Loucy (cell line): ENCODE measurements around the gene ZNF423.

ENCODE experiments used
- H2AFZ ChIP-seq: fragments of 200-600 bp; sonication (generic); 2 replicates; pipeline ENCODE4 v1.6.0; 2016; ENCODE audit warnings: antibody characterized with exemption, mild to moderate bottlenecking, low read length, moderate library complexity
- H3F3A ChIP-seq: fragments of 200-600 bp; 2 replicates; pipeline ENCODE4 v1.6.0; 2016; ENCODE audit warnings: antibody characterized with exemption, low read depth, mild to moderate bottlenecking
- H3K27me3 ChIP-seq: fragments of 200-600 bp; sonication (generic); 2 replicates; pipeline ENCODE4 v1.6.1; 2014; ENCODE audit warnings: low read length, mild to moderate bottlenecking; ENCODE audit not compliant: insufficient read depth, poor library complexity, severe bottlenecking
- H3K36me3 ChIP-seq: fragments of 200-600 bp; sonication (generic); 2 replicates; pipeline ENCODE4 v1.6.1; 2016; ENCODE audit warnings: low read length; ENCODE audit not compliant: insufficient read depth
- H3K4me1 ChIP-seq: fragments of 200-600 bp; sonication (generic); 2 replicates; pipeline ENCODE4 v1.5.1; 2014; ENCODE audit warnings: low read length, mild to moderate bottlenecking; ENCODE audit not compliant: insufficient read depth, poor library complexity, severe bottlenecking
- H3K4me2 ChIP-seq: fragments of 200-600 bp; sonication (generic); 2 replicates; pipeline ENCODE4 v1.6.0; 2014; ENCODE audit warnings: antibody characterized with exemption, low read length, low read depth, mild to moderate bottlenecking; ENCODE audit not compliant: poor library complexity, severe bottlenecking
- H3K4me3 ChIP-seq: fragments of 200-600 bp; sonication (generic); 2 replicates; pipeline ENCODE4 v1.5.1; 2014; ENCODE audit warnings: low read length, mild to moderate bottlenecking, mixed read lengths; ENCODE audit not compliant: poor library complexity, severe bottlenecking
- H3K79me2 ChIP-seq: fragments of 200-600 bp; sonication (generic); 2 replicates; pipeline ENCODE4 v1.6.1; 2014; ENCODE audit warnings: low read length; ENCODE audit not compliant: insufficient read depth
- H3K9ac ChIP-seq: fragments of 200-600 bp; sonication (generic); 2 replicates; pipeline ENCODE4 v1.6.0; 2014; ENCODE audit warnings: mild to moderate bottlenecking, low read depth, low read length, moderate library complexity; ENCODE audit not compliant: poor library complexity, severe bottlenecking
- H3K9me2 ChIP-seq: fragments of 200-600 bp; sonication (generic); replicated peaks from 2 replicates; pipeline ENCODE4 v1.6.1; 2016; ENCODE audit warnings: low read depth, low read length, mixed read lengths
- H3K9me3 ChIP-seq: fragments of 200-600 bp; sonication (generic); 2 replicates; pipeline ENCODE4 v1.6.1; 2014; ENCODE audit warnings: mild to moderate bottlenecking, antibody characterized with exemption, low read length, low read depth; ENCODE audit not compliant: insufficient read depth
- H4K20me1 ChIP-seq: fragments of 200-600 bp; sonication (generic); 2 replicates; pipeline ENCODE4 v1.6.0; 2014; ENCODE audit warnings: antibody characterized with exemption, low read length, mild to moderate bottlenecking; ENCODE audit not compliant: insufficient read depth, poor library complexity, severe bottlenecking
- CTCF ChIP-seq: fragments of 200-600 bp; sonication (generic); conservative IDR thresholded peaks from 2 replicates; pipeline ENCODE4 v1.5.1; 2014; ENCODE audit warnings: mild to moderate bottlenecking, antibody characterized with exemption, low read length
- EZH2phosphoT487 ChIP-seq: fragments of 200-600 bp; IDR thresholded peaks from 2 replicates; pipeline ENCODE4 v1.6.1; 2018; ENCODE audit warnings: antibody characterized with exemption, mild to moderate bottlenecking, moderate library complexity, borderline replicate concordance

The ZNF423 gene

GRCh38 chr16:49617710-49618330 is 238.1 kb downstream of the ZNF423 start:
- no peaks in the 10 kb centered on the region for H3K36me3 ChIP-seq

GRCh38 chr16:49617016-49617629 is 238.8 kb downstream of the ZNF423 start:
- Histone ChIP-seq H3K4me2 (no peak overlapping the region), H3K36me3 (no peaks in the 10 kb centered on the region), H3F3A (no peaks in the 10 kb centered on the region), H3K79me2 (no peaks in the 10 kb centered on the region), H3K9me2 (no peaks in the 10 kb centered on the region), H3K9me3 (no peaks in the 10 kb centered on the region), H2AFZ (no peak overlapping the region), H4K20me1 (no peaks in the 10 kb centered on the region), H3K4me3 (no peak overlapping the region), H3K27me3 (no peaks in the 10 kb centered on the region), H3K4me1 (peaks cover 3% of the 10 kb centered on the region), H3K9ac (no peak overlapping the region)
- no peak for TF ChIP-seq EZH2phosphoT487
- no peak for TF ChIP-seq CTCF

More at GRCh38 chr16:49617710-49618330, 238.1 kb downstream of the ZNF423 start:
- Histone ChIP-seq H3K9ac (no peak overlapping the region), H3K4me3 (no peak overlapping the region), H3K4me2 (no peak overlapping the region), H2AFZ (no peak overlapping the region), H3K79me2 (no peaks in the 10 kb centered on the region), H4K20me1 (no peaks in the 10 kb centered on the region), H3F3A (no peaks in the 10 kb centered on the region), H3K27me3 (no peaks in the 10 kb centered on the region), H3K4me1 (peaks cover 3% of the 10 kb centered on the region), H3K9me2 (no peaks in the 10 kb centered on the region), H3K9me3 (no peaks in the 10 kb centered on the region)
- TF ChIP-seq EZH2phosphoT487: no peak
- TF ChIP-seq CTCF: no peak

- H3K36me3 ChIP-seq: no peaks in the 10 kb centered on the region
- no peaks in the 10 kb centered on the region for H3F3A ChIP-seq
- no peak overlapping the region for H3K4me3 ChIP-seq
- H4K20me1 ChIP-seq: no peaks in the 10 kb centered on the region
- no peaks in the 10 kb centered on the region for H3K27me3 ChIP-seq
- no peak overlapping the region for H3K4me2 ChIP-seq
- no peaks in the 10 kb centered on the region for H3K79me2 ChIP-seq
- no peaks in the 10 kb centered on the region for H3K9me2 ChIP-seq
- no peak overlapping the region for H2AFZ ChIP-seq
- H3K9ac ChIP-seq: no peak overlapping the region
- H3K4me1 ChIP-seq: peaks cover 3% of the 10 kb centered on the region
- no peak for TF ChIP-seq CTCF
- no peak for TF ChIP-seq EZH2phosphoT487
- H3K9me3 ChIP-seq: no peaks in the 10 kb centered on the region
Observed at GRCh38 chr16:49615576-49615975, 240.3 kb downstream of the ZNF423 start.
